BLaER1 (cell line): ENCODE measurements around the gene AKT1S1.

Source experiments
- H3K27ac ChIP-seq: shearing (Covaris generic); formaldehyde crosslinking; 2 replicates; pipeline ENCODE4 v1.8.1; 2022
- H3K27me3 ChIP-seq: shearing (Covaris generic); formaldehyde crosslinking; 2 replicates; pipeline ENCODE4 v1.8.1; 2022
- H3K36me3 ChIP-seq: shearing (Covaris generic); formaldehyde crosslinking; 2 replicates; pipeline ENCODE4 v1.8.1; 2022
- H3K4me1 ChIP-seq: shearing (Covaris generic); formaldehyde crosslinking; 2 replicates; pipeline ENCODE4 v1.8.1; 2022
- H3K4me2 ChIP-seq: shearing (Covaris generic); formaldehyde crosslinking; 2 replicates; pipeline ENCODE4 v1.8.1; 2022
- H3K4me3 ChIP-seq: shearing (Covaris generic); formaldehyde crosslinking; 2 replicates; pipeline ENCODE4 v1.8.1; 2022
- H3K9ac ChIP-seq: shearing (Covaris generic); formaldehyde crosslinking; 2 replicates; pipeline ENCODE4 v1.8.1; 2022
- H3K9me3 ChIP-seq: shearing (Covaris generic); formaldehyde crosslinking; 2 replicates; pipeline ENCODE4 v1.8.1; 2022
- H4K20me1 ChIP-seq: shearing (Covaris generic); formaldehyde crosslinking; 2 replicates; pipeline ENCODE4 v1.8.1; 2022
- Cebpa-rat ChIP-seq: shearing (Covaris generic); IDR thresholded peaks from 2 replicates; pipeline ENCODE4 v1.8.1; 2022

Gene AKT1S1

GRCh38 chr19:49850221-49850486, 27.0 kb downstream of the AKT1S1 start:
- H3K9me3 ChIP-seq, result peaks cover 8% of the 10 kb centered on the region; the same call in 1 of the 2 replicates
- peak overlapping the region; percentile 95; the same call in 1 of the 2 replicates for H3K9ac ChIP-seq
- peaks cover 35% of the 10 kb centered on the region for H4K20me1 ChIP-seq
- H3K36me3 ChIP-seq, result peaks cover 18% of the 10 kb centered on the region
- no peak overlapping the region for H3K27ac ChIP-seq
- peak overlapping the region; percentile 94 for H3K4me3 ChIP-seq
- H3K27me3 ChIP-seq, result no peaks in the 10 kb centered on the region
- no peak for TF ChIP-seq Cebpa-rat
- peaks cover 45% of the 10 kb centered on the region for H3K4me1 ChIP-seq
- peak overlapping the region; percentile 88 for H3K4me2 ChIP-seq

- Histone ChIP-seq H3K4me3 (0 out of 2 replicates have a peak overlapping the region, but pooled peaks have one; percentile 94), H3K9me3 (peaks cover 8% of the 10 kb centered on the region; the same call in 1 of the 2 replicates), H3K27me3 (no peaks in the 10 kb centered on the region), H3K9ac (peak overlapping the region; percentile 95; the same call in 1 of the 2 replicates), H3K4me1 (peaks cover 45% of the 10 kb centered on the region), H3K4me2 (peak overlapping the region; percentile 88), H3K27ac (no peak overlapping the region), H3K36me3 (peaks cover 14% of the 10 kb centered on the region), H4K20me1 (peaks cover 30% of the 10 kb centered on the region)
- no peak for TF ChIP-seq Cebpa-rat
Measured at GRCh38 chr19:49849433-49850220, 27.5 kb downstream of the AKT1S1 start.

- H3K9ac ChIP-seq, result no peak overlapping the region
- H3K4me2 ChIP-seq, result no peak overlapping the region
- peaks cover 7% of the 10 kb centered on the region; the same call in 1 of the 2 replicates for H3K36me3 ChIP-seq
- H3K9me3 ChIP-seq, result peaks cover 8% of the 10 kb centered on the region; the same call in 1 of the 2 replicates
- no peak overlapping the region for H3K27ac ChIP-seq
- H4K20me1 ChIP-seq, result peaks cover 28% of the 10 kb centered on the region
- H3K27me3 ChIP-seq, result no peaks in the 10 kb centered on the region
- TF ChIP-seq Cebpa-rat, result no peak
- H3K4me3 ChIP-seq, result no peak overlapping the region
- peaks cover 45% of the 10 kb centered on the region for H3K4me1 ChIP-seq
Measured at GRCh38 chr19:49848938-49849337, 28.2 kb downstream of the AKT1S1 start.

GRCh38 chr19:49847731-49848696, 29.1 kb downstream of the AKT1S1 start:
- no peak overlapping the region for H3K4me2 ChIP-seq
- no peak for TF ChIP-seq Cebpa-rat
- no peaks in the 10 kb centered on the region for H3K27me3 ChIP-seq
- peaks cover 27% of the 10 kb centered on the region for H4K20me1 ChIP-seq
- 0 out of 2 replicates have a peak, but pooled peaks cover 6% of the 10 kb centered on the region for H3K36me3 ChIP-seq
- peaks cover 8% of the 10 kb centered on the region; the same call in 1 of the 2 replicates for H3K9me3 ChIP-seq
- no peak overlapping the region for H3K27ac ChIP-seq
- H3K4me1 ChIP-seq, result peaks cover 45% of the 10 kb centered on the region
- H3K9ac ChIP-seq, result no peak overlapping the region
- H3K4me3 ChIP-seq, result no peak overlapping the region

GRCh38 chr19:49846408-49846807, 30.7 kb downstream of the AKT1S1 start:
- Histone ChIP-seq H3K4me2 (no peak overlapping the region), H3K9me3 (peaks cover 8% of the 10 kb centered on the region; the same call in 1 of the 2 replicates), H3K27ac (no peak overlapping the region), H3K4me1 (peaks cover 42% of the 10 kb centered on the region), H3K27me3 (no peaks in the 10 kb centered on the region), H3K9ac (no peak overlapping the region), H3K4me3 (no peak overlapping the region), H4K20me1 (peaks cover 24% of the 10 kb centered on the region; the same call in 1 of the 2 replicates), H3K36me3 (peaks cover 6% of the 10 kb centered on the region; the same call in 1 of the 2 replicates)
- TF ChIP-seq Cebpa-rat, result no peak

GRCh38 chr19:49845414-49845813, 31.7 kb downstream of the AKT1S1 start:
- no peak for TF ChIP-seq Cebpa-rat

GRCh38 chr19:49844138-49845095, 32.7 kb downstream of the AKT1S1 start:
- Histone ChIP-seq H3K36me3 (peaks cover 25% of the 10 kb centered on the region), H3K9ac (no peak overlapping the region)

More at GRCh38 chr19:49845414-49845813, 31.7 kb downstream of the AKT1S1 start:
- H3K27me3 ChIP-seq, result no peaks in the 10 kb centered on the region
- no peak overlapping the region for H3K27ac ChIP-seq
- H3K4me1 ChIP-seq, result peaks cover 42% of the 10 kb centered on the region
- H3K4me2 ChIP-seq, result no peak overlapping the region
- H3K9ac ChIP-seq, result no peak overlapping the region
- H3K4me3 ChIP-seq, result no peak overlapping the region
- peaks cover 16% of the 10 kb centered on the region for H3K36me3 ChIP-seq
- peaks cover 24% of the 10 kb centered on the region; the same call in 1 of the 2 replicates for H4K20me1 ChIP-seq
- H3K9me3 ChIP-seq, result peaks cover 8% of the 10 kb centered on the region; the same call in 1 of the 2 replicates

GRCh38 chr19:49843265-49843664, 33.9 kb downstream of the AKT1S1 start:
- peaks cover 32% of the 10 kb centered on the region for H3K36me3 ChIP-seq
- no peak overlapping the region for H3K4me3 ChIP-seq
- H3K4me2 ChIP-seq, result peak overlapping the region; percentile 63
- peaks cover 29% of the 10 kb centered on the region for H3K4me1 ChIP-seq
- H3K9ac ChIP-seq, result no peak overlapping the region
- no peak for TF ChIP-seq Cebpa-rat
- no peaks in the 10 kb centered on the region for H3K9me3 ChIP-seq
- H3K27ac ChIP-seq, result no peak overlapping the region
- H4K20me1 ChIP-seq, result peaks cover 30% of the 10 kb centered on the region; the same call in 1 of the 2 replicates
- no peaks in the 10 kb centered on the region; the same call in 1 of the 2 replicates for H3K27me3 ChIP-seq

More at GRCh38 chr19:49844138-49845095, 32.7 kb downstream of the AKT1S1 start:
- Histone ChIP-seq H3K27me3 (no peaks in the 10 kb centered on the region; the same call in 1 of the 2 replicates), H3K4me2 (peak overlapping the region; percentile 63), H3K9me3 (peaks cover 6% of the 10 kb centered on the region; the same call in 1 of the 2 replicates), H3K27ac (no peak overlapping the region), H4K20me1 (peaks cover 24% of the 10 kb centered on the region; the same call in 1 of the 2 replicates), H3K4me3 (no peak overlapping the region), H3K4me1 (peaks cover 35% of the 10 kb centered on the region)
- TF ChIP-seq Cebpa-rat, result no peak
